Transverse colon (tissue), 4 donors: ENCODE data around the gene ZBTB7C.

Experiments used
- EP300 ChIP-seq: sonication (generic); formaldehyde crosslinking; IDR thresholded peaks from one replicate; pipeline ENCODE4 v1.6.1; 2017; ENCODE audit warnings: antibody characterized with exemption, low read depth
- POLR2A ChIP-seq: fragments of 450-650 bp; IDR thresholded peaks from one replicate; pipeline ENCODE4 v1.6.1; 2016; ENCODE audit warnings: antibody characterized with exemption, mild to moderate bottlenecking, moderate library complexity
- POLR2AphosphoS5 ChIP-seq, 3 donors: sonication (generic); formaldehyde crosslinking; IDR thresholded peaks; one replicate each; pipeline ENCODE4 v1.6.1; 2016; ENCODE audit warnings: antibody characterized with exemption in 3 of 3
- TF ChIP-seq, protein P1 (sequence below), 5 experiments: fragments of 200-600 bp in 3 of 5; fragments of 450-650 bp in 2 of 5; sonication (generic) in 3 of 5; IDR thresholded peaks; 1 replicate in 2 of 5; 2 replicates in 3 of 5; pipeline ENCODE4 v1.5.1; 2016 to 2017; ENCODE audit warnings: antibody characterized with exemption in 5 of 5, inconsistent platforms in 3 of 5, mild to moderate bottlenecking in 2 of 5, moderate library complexity in 1 of 5

DNA sequence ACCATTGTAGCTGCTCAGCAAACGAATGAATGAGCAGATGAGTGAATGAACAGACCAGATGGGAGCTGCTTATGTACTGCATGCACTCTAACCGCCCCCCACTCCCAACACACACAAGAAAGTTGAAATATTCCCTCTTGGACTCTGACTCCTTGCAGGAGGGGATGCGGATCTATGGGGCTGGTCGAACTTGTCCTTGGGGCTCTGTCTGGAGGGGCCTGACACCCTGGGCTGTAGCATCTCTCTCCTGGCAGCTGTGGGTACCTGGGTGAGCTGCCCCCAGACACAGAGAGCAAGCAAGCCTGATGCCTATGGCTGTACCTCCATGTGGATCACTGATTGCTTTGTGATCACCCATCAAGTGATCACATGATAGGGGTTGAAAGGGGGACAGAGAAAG is 286.4 kb downstream of the ZBTB7C start:
- TF ChIP-seq, protein P1, sequence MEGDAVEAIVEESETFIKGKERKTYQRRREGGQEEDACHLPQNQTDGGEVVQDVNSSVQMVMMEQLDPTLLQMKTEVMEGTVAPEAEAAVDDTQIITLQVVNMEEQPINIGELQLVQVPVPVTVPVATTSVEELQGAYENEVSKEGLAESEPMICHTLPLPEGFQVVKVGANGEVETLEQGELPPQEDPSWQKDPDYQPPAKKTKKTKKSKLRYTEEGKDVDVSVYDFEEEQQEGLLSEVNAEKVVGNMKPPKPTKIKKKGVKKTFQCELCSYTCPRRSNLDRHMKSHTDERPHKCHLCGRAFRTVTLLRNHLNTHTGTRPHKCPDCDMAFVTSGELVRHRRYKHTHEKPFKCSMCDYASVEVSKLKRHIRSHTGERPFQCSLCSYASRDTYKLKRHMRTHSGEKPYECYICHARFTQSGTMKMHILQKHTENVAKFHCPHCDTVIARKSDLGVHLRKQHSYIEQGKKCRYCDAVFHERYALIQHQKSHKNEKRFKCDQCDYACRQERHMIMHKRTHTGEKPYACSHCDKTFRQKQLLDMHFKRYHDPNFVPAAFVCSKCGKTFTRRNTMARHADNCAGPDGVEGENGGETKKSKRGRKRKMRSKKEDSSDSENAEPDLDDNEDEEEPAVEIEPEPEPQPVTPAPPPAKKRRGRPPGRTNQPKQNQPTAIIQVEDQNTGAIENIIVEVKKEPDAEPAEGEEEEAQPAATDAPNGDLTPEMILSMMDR (IDR thresholded peaks at IDR 0.05) = no peak
- TF ChIP-seq POLR2A (no peak), POLR2AphosphoS5 (IDR thresholded peaks at IDR 0.05) (no peak), EP300 (no peak)
